IMR-90 (cell line): ENCODE results near the gene PRKCA. TPM values are rescaled to one million over a fixed set of nuclear protein-coding genes. Genes with fewer than 3 reads are reported as not detected.

Experiments used
- ATAC-seq: fragments of 200-7000 bp; cut with Tn5 transposase; 2 replicates; pipeline ENCODE4 v1.9.1; 2020; ENCODE audit warnings: low read depth, mild to moderate bottlenecking, moderate library complexity
- BruUV-seq: library from RNA; stranded (reverse); fragments of 400-500 nt; replicated peaks from 2 replicates; lab custom pipeline; 2021; lab: Mats Ljungman, UMichigan
- CTCF ChIA-PET: fragments of 300-600 bp; formaldehyde crosslinking; extraction: SDS; loops from one replicate; lab custom pipeline; 2021; ENCODE audit warnings: antibody characterized with exemption; lab: Yijun Ruan, JAX
- POLR2A ChIA-PET: fragments of 300-600 bp; sonication (Branson Sonifier 250); formaldehyde crosslinking; loops from one replicate; lab custom pipeline; 2022; ENCODE audit warnings: antibody characterized with exemption; ENCODE audit not compliant: unreplicated experiment; lab: Charles Lee
- DNase-seq: peaks from one replicate; pipeline ENCODE4 v3.0.0; 2013
- H2AFZ ChIP-seq: replicated peaks from 2 replicates; pipeline ENCODE3; 2013; ENCODE audit warnings: low read length, mild to moderate bottlenecking; ENCODE audit not compliant: poor library complexity
- H2AK5ac ChIP-seq: 2 replicates; pipeline ENCODE4 v1.6.1; 2013; ENCODE audit warnings: low read depth, low read length, inconsistent platforms
- H2AK9ac ChIP-seq: replicated peaks from 2 replicates; pipeline ENCODE3; 2013; ENCODE audit warnings: mild to moderate bottlenecking, low read depth, low read length, moderate library complexity; ENCODE audit not compliant: poor library complexity
- H2BK120ac ChIP-seq: 2 replicates; pipeline ENCODE4 v1.6.1; 2013; ENCODE audit warnings: low read depth, low read length, inconsistent platforms
- H2BK15ac ChIP-seq: 3 replicates; pipeline ENCODE4 v1.6.1; 2013; ENCODE audit warnings: low read depth, low read length, inconsistent platforms
- H2BK20ac ChIP-seq: 2 replicates; pipeline ENCODE4 v1.6.1; 2013; ENCODE audit warnings: low read depth, mild to moderate bottlenecking, inconsistent platforms, low read length, moderate library complexity
- H2BK5ac ChIP-seq: 2 replicates; pipeline ENCODE4 v1.6.1; 2013; ENCODE audit warnings: mild to moderate bottlenecking, low read depth, low read length, inconsistent platforms; ENCODE audit not compliant: poor library complexity, severe bottlenecking
- H3K14ac ChIP-seq: replicated peaks from 2 replicates; pipeline ENCODE4 v1.6.1; 2013; ENCODE audit warnings: low read depth, low read length, inconsistent platforms
- H3K18ac ChIP-seq: 2 replicates; pipeline ENCODE4 v1.6.1; 2013; ENCODE audit warnings: low read depth, low read length, control low read depth
- H3K23ac ChIP-seq: 2 replicates; pipeline ENCODE4 v1.6.1; 2013; ENCODE audit warnings: low read depth, low read length, inconsistent platforms
- H3K27ac ChIP-seq: 2 replicates; pipeline ENCODE4 v1.5.1; 2013; ENCODE audit warnings: mild to moderate bottlenecking, control low read depth, low read length; ENCODE audit not compliant: insufficient read depth
- H3K27me3 ChIP-seq: 2 replicates; pipeline ENCODE4 v1.6.1; 2013; ENCODE audit warnings: low read length; ENCODE audit not compliant: control insufficient read depth, insufficient read depth
- H3K36me3 ChIP-seq: 2 replicates; pipeline ENCODE4 v1.6.1; 2013; ENCODE audit warnings: low read length, mixed read lengths; ENCODE audit not compliant: control insufficient read depth, insufficient read depth
- H3K4ac ChIP-seq: 2 replicates; pipeline ENCODE4 v1.6.1; 2013; ENCODE audit warnings: low read depth, low read length, inconsistent platforms
- H3K4me1 ChIP-seq: 2 replicates; pipeline ENCODE4 v1.6.1; 2013; ENCODE audit warnings: low read length, mixed read lengths; ENCODE audit not compliant: control insufficient read depth, insufficient read depth
- H3K4me2 ChIP-seq: 2 replicates; pipeline ENCODE4 v1.6.1; 2013; ENCODE audit warnings: low read depth, mild to moderate bottlenecking, control low read depth, low read length, moderate library complexity
- H3K4me3 ChIP-seq: 2 replicates; pipeline ENCODE4 v1.5.1; 2013; ENCODE audit warnings: low read depth, mild to moderate bottlenecking, control low read depth, low read length, moderate library complexity; ENCODE audit not compliant: insufficient read depth
- H3K56ac ChIP-seq: 2 replicates; pipeline ENCODE4 v1.6.1; 2013; ENCODE audit warnings: low read length, inconsistent platforms; ENCODE audit not compliant: insufficient read depth; ENCODE audit errors: extremely low read depth
- H3K79me1 ChIP-seq, 2 experiments: 2 replicates each; pipeline ENCODE4 v1.6.1; 2013; ENCODE audit warnings: low read length in 2 of 2, inconsistent platforms in 1 of 2, low read depth in 1 of 2
- H3K9ac ChIP-seq: 2 replicates; pipeline ENCODE4 v1.6.1; 2013; ENCODE audit warnings: low read depth, low read length, control low read depth
- H3K9me1 ChIP-seq: 2 replicates; pipeline ENCODE4 v1.6.1; 2013; ENCODE audit warnings: low read length, inconsistent platforms; ENCODE audit not compliant: insufficient read depth
- H3K9me3 ChIP-seq: 2 replicates; pipeline ENCODE4 v1.6.1; 2013; ENCODE audit warnings: low read length; ENCODE audit not compliant: control insufficient read depth, insufficient read depth
- H4K20me1 ChIP-seq: 2 replicates; pipeline ENCODE4 v1.6.1; 2013; ENCODE audit warnings: low read length, inconsistent platforms; ENCODE audit not compliant: insufficient read depth
- H4K5ac ChIP-seq: 2 replicates; pipeline ENCODE4 v1.6.1; 2013; ENCODE audit warnings: mild to moderate bottlenecking, low read depth, low read length, control low read depth
- H4K8ac ChIP-seq, 2 experiments: 2 replicates each; pipeline ENCODE4 v1.6.1; 2013; ENCODE audit warnings: low read depth in 2 of 2, low read length in 2 of 2, control low read depth in 1 of 2, inconsistent platforms in 1 of 2
- H4K91ac ChIP-seq: 2 replicates; pipeline ENCODE4 v1.6.1; 2013; ENCODE audit warnings: low read depth, low read length, inconsistent platforms; ENCODE audit not compliant: insufficient read depth
- BHLHE40 ChIP-seq: fragments of 150-350 bp; IDR thresholded peaks from 2 replicates; pipeline ENCODE4 v1.6.1; 2016; ENCODE audit warnings: mild to moderate bottlenecking, low read depth, low read length
- CHD1 ChIP-seq: IDR thresholded peaks from 2 replicates; pipeline ENCODE4 v1.6.1; 2012; ENCODE audit warnings: low read depth, low read length, improper control_type of control experiment
- CTCF ChIP-seq: conservative IDR thresholded peaks from 2 replicates; pipeline ENCODE4 v1.5.1; 2012; ENCODE audit warnings: mild to moderate bottlenecking, low read depth, low read length, improper control_type of control experiment
- NFE2L2 ChIP-seq: fragments of 150-350 bp; IDR thresholded peaks from 2 replicates; pipeline ENCODE4 v1.6.1; 2016; ENCODE audit warnings: low read depth, mild to moderate bottlenecking, low read length
- RAD21 ChIP-seq: IDR thresholded peaks from 2 replicates; pipeline ENCODE4 v1.6.1; 2012; ENCODE audit warnings: low read length, improper control_type of control experiment
- RCOR1 ChIP-seq: IDR thresholded peaks from 2 replicates; pipeline ENCODE4 v1.6.1; 2012; ENCODE audit warnings: mild to moderate bottlenecking, low read length, improper control_type of control experiment; ENCODE audit not compliant: insufficient replicate concordance
- RFX5 ChIP-seq: IDR thresholded peaks from 2 replicates; pipeline ENCODE4 v1.8.0; 2012; ENCODE audit warnings: low read depth, mild to moderate bottlenecking, low read length, moderate library complexity
- whole genome bisulfite sequencing, 2 experiments: methylation state at CpG; one replicate each; pipeline versions ENCODE4 v1.1.5 to v1.1.7; 2013; ENCODE audit warnings: missing lambda C conversion rate in 2 of 2; ENCODE audit not compliant: insufficient read length in 1 of 2; ENCODE audit errors: extremely low coverage in 2 of 2; 5-methylcytosine and 5-hydroxymethylcytosine counted together
- dilution Hi-C: fragments of 300-500 bp; cut with HindIII; formaldehyde crosslinking; loops from one replicate; pipeline ENCODE4 v1.14.3; 2018; ENCODE audit warnings: low sequenced_read_pairs; ENCODE audit not compliant: unreplicated experiment
- in situ Hi-C: fragments of 300-500 bp; cut with MboI; formaldehyde crosslinking; loops from 3 replicates; pipeline ENCODE4 v1.14.3; 2019; ENCODE audit warnings: low sequenced_read_pairs, inconsistent platforms, mixed read lengths
- intact Hi-C: fragments of 100-400 bp; cut with micrococcal nuclease; formaldehyde crosslinking; loops from 2 replicates; pipeline ENCODE4 v1.10.0; 2022
- polyA plus RNA-seq, 3 experiments: library from polyadenylated mRNA; depleted of rRNA; stranded (reverse); fragments of >200 nt; gene quantifications; 2 replicates each; pipeline ENCODE4 v1.2.3, GENCODE V29; 2012; ENCODE audit warnings: low replicate concordance in 1 of 3
- total RNA-seq: library from RNA; depleted of rRNA; stranded (reverse); fragments of >200 nt; gene quantifications from 2 replicates; pipeline ENCODE4 v1.2.3, GENCODE V29; 2012

The PRKCA gene
- total and polyA plus RNA-seq, 2 of the 4 experiments (the other 2 are of a cell fraction): 31.0 to 46.0 TPM

- H4K91ac ChIP-seq: peak overlapping the region; percentile 80
- H3K23ac ChIP-seq: peak overlapping the region; percentile 21; the same call in 1 of the 2 replicates
- DNase-seq: no peak
- peaks cover 31% of the 10 kb centered on the region for H3K4me1 ChIP-seq
- TF ChIP-seq RCOR1: no peak
- no peak for TF ChIP-seq NFE2L2
- no peak for TF ChIP-seq RAD21
- TF ChIP-seq CTCF: no peak
- no peak for TF ChIP-seq RFX5
- TF ChIP-seq BHLHE40: no peak
- no peak for TF ChIP-seq CHD1
- no peak overlapping the region for H3K56ac ChIP-seq
- H2BK120ac ChIP-seq: peak overlapping the region; percentile 82
- H2BK20ac ChIP-seq: peak overlapping the region; percentile 47
- peak overlapping the region; percentile 62 for H2BK5ac ChIP-seq
- H4K8ac ChIP-seq: peak overlapping the region; percentile 76 to 77; a peak in 3 of 4 replicates
- H3K79me1 ChIP-seq: peaks cover 38 to 73% of the 10 kb centered on the region in 2 experiments
- H3K4ac ChIP-seq: peak overlapping the region; percentile 71
- intact Hi-C loops: no loop called here
- no peaks in the 10 kb centered on the region; the same call in 1 of the 2 replicates for H3K36me3 ChIP-seq
- no peak overlapping the region for H3K4me3 ChIP-seq
- peak overlapping the region; percentile 100; the same call in 1 of the 2 replicates for H3K27ac ChIP-seq
- H3K18ac ChIP-seq: peak overlapping the region; percentile 89
- H3K14ac ChIP-seq: peak overlapping the region; percentile 54
- no CpG with 5 or more reads among the region's 4 CpGs for WGBS, 2 experiments
- ATAC-seq: no peak
- peaks cover 23% of the 10 kb centered on the region for H3K9me1 ChIP-seq
- no peaks in the 10 kb centered on the region for H4K20me1 ChIP-seq
- dilution Hi-C loops: no loop called here
- no peak overlapping the region for H3K4me2 ChIP-seq
- H2AFZ ChIP-seq: no peak overlapping the region
- POLR2A ChIA-PET: interaction anchor here (0.6 kb wide), 1 partner anchor 135 kb away, joined by 3 read pairs; no protein-coding TSS in a partner anchor
- CTCF ChIA-PET: interaction anchor here (0.6 kb wide), 1 partner anchor 21 kb away, joined by 3 read pairs; no protein-coding TSS in a partner anchor
- peak overlapping the region; percentile 78 for H4K5ac ChIP-seq
- H2AK9ac ChIP-seq: no peak overlapping the region
- H3K9ac ChIP-seq: no peak overlapping the region
- peak overlapping the region; percentile 84 for H2AK5ac ChIP-seq
- H3K9me3 ChIP-seq: no peaks in the 10 kb centered on the region
- in situ Hi-C loops: no loop called here
- BruUV-seq: no TSS peak
- peak overlapping the region; percentile 93; the same call in 2 of the 3 replicates for H2BK15ac ChIP-seq
- H3K27me3 ChIP-seq: no peaks in the 10 kb centered on the region
Observed at GRCh38 chr17:66462010-66462409, 159.6 kb downstream of the PRKCA start.
